ENCODE results near the gene ATL2.

GRCh38 chr2:38415728-38416291, 38.7 kb upstream of the ATL2 start:
- TF ChIP-seq CTCF (conservative IDR thresholded peaks at IDR 0.05; ENCODE audit: low read depth, low read length), result no peak
- TF ChIP-seq EZH2 (IDR thresholded peaks at IDR 0.05; ENCODE audit: borderline replicate concordance, low read depth, low read length, poor library complexity, severe bottlenecking), result no peak

Measured in A673 (cell line).